ENCODE data around the gene ZNF444.

- no peak for TF ChIP-seq CTCF (IDR thresholded peaks at IDR 0.05; ENCODE audit: insufficient read depth, low read length, poor library complexity, severe bottlenecking)
- TF ChIP-seq EZH2phosphoT487 (conservative IDR thresholded peaks at IDR 0.05; ENCODE audit: low read length) = no peak
Observed at GRCh38 chr19:56108447-56109195, 32.5 kb upstream of the ZNF444 start.

All from SU-DHL-6 (cell line).